ENCODE results near the gene ENOPH1.

DNA sequence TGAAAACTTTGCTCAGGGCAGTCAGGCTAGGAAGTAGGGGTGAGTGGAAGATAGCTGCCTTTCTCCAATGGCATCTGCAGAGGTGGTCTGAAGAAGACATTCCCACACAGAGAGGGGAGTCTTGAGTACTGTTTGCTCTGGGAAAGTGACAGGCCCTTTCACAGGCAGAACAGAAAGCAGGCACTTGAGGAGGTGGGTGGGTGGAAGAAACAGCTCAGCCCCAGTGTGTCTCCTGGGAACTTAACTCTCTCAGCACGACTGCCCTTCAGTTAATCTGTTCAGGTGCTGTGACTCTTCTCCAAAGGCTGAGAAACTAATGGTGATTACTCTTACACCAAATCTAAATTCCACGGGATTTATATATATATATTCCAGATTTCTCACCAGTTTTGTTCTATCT lies 28.3 kb downstream of the ENOPH1 start:
- TF ChIP-seq, protein P1, sequence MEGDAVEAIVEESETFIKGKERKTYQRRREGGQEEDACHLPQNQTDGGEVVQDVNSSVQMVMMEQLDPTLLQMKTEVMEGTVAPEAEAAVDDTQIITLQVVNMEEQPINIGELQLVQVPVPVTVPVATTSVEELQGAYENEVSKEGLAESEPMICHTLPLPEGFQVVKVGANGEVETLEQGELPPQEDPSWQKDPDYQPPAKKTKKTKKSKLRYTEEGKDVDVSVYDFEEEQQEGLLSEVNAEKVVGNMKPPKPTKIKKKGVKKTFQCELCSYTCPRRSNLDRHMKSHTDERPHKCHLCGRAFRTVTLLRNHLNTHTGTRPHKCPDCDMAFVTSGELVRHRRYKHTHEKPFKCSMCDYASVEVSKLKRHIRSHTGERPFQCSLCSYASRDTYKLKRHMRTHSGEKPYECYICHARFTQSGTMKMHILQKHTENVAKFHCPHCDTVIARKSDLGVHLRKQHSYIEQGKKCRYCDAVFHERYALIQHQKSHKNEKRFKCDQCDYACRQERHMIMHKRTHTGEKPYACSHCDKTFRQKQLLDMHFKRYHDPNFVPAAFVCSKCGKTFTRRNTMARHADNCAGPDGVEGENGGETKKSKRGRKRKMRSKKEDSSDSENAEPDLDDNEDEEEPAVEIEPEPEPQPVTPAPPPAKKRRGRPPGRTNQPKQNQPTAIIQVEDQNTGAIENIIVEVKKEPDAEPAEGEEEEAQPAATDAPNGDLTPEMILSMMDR (tag by site-specific recombination; IDR thresholded peaks at IDR 0.05): no peak
- TF ChIP-seq, protein P2, sequence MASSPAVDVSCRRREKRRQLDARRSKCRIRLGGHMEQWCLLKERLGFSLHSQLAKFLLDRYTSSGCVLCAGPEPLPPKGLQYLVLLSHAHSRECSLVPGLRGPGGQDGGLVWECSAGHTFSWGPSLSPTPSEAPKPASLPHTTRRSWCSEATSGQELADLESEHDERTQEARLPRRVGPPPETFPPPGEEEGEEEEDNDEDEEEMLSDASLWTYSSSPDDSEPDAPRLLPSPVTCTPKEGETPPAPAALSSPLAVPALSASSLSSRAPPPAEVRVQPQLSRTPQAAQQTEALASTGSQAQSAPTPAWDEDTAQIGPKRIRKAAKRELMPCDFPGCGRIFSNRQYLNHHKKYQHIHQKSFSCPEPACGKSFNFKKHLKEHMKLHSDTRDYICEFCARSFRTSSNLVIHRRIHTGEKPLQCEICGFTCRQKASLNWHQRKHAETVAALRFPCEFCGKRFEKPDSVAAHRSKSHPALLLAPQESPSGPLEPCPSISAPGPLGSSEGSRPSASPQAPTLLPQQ (tag by site-specific recombination; IDR thresholded peaks at IDR 0.05): no peak
- TF ChIP-seq, protein P3, sequence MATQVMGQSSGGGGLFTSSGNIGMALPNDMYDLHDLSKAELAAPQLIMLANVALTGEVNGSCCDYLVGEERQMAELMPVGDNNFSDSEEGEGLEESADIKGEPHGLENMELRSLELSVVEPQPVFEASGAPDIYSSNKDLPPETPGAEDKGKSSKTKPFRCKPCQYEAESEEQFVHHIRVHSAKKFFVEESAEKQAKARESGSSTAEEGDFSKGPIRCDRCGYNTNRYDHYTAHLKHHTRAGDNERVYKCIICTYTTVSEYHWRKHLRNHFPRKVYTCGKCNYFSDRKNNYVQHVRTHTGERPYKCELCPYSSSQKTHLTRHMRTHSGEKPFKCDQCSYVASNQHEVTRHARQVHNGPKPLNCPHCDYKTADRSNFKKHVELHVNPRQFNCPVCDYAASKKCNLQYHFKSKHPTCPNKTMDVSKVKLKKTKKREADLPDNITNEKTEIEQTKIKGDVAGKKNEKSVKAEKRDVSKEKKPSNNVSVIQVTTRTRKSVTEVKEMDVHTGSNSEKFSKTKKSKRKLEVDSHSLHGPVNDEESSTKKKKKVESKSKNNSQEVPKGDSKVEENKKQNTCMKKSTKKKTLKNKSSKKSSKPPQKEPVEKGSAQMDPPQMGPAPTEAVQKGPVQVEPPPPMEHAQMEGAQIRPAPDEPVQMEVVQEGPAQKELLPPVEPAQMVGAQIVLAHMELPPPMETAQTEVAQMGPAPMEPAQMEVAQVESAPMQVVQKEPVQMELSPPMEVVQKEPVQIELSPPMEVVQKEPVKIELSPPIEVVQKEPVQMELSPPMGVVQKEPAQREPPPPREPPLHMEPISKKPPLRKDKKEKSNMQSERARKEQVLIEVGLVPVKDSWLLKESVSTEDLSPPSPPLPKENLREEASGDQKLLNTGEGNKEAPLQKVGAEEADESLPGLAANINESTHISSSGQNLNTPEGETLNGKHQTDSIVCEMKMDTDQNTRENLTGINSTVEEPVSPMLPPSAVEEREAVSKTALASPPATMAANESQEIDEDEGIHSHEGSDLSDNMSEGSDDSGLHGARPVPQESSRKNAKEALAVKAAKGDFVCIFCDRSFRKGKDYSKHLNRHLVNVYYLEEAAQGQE (tag by site-specific recombination; IDR thresholded peaks at IDR 0.05): no peak
- TF ChIP-seq, protein P4, sequence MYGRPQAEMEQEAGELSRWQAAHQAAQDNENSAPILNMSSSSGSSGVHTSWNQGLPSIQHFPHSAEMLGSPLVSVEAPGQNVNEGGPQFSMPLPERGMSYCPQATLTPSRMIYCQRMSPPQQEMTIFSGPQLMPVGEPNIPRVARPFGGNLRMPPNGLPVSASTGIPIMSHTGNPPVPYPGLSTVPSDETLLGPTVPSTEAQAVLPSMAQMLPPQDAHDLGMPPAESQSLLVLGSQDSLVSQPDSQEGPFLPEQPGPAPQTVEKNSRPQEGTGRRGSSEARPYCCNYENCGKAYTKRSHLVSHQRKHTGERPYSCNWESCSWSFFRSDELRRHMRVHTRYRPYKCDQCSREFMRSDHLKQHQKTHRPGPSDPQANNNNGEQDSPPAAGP (tag by site-specific recombination; IDR thresholded peaks at IDR 0.05): no peak
- TF ChIP-seq ZNF624 (tag by site-specific recombination; IDR thresholded peaks at IDR 0.05): no peak
- TF ChIP-seq, protein P5, sequence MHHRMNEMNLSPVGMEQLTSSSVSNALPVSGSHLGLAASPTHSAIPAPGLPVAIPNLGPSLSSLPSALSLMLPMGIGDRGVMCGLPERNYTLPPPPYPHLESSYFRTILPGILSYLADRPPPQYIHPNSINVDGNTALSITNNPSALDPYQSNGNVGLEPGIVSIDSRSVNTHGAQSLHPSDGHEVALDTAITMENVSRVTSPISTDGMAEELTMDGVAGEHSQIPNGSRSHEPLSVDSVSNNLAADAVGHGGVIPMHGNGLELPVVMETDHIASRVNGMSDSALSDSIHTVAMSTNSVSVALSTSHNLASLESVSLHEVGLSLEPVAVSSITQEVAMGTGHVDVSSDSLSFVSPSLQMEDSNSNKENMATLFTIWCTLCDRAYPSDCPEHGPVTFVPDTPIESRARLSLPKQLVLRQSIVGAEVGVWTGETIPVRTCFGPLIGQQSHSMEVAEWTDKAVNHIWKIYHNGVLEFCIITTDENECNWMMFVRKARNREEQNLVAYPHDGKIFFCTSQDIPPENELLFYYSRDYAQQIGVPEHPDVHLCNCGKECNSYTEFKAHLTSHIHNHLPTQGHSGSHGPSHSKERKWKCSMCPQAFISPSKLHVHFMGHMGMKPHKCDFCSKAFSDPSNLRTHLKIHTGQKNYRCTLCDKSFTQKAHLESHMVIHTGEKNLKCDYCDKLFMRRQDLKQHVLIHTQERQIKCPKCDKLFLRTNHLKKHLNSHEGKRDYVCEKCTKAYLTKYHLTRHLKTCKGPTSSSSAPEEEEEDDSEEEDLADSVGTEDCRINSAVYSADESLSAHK (tag by site-specific recombination; IDR thresholded peaks at IDR 0.05): no peak
- no peak for TF ChIP-seq ZNF561 (tag by site-specific recombination; IDR thresholded peaks at IDR 0.05; ENCODE audit: borderline replicate concordance)

Data from HEK293 (cell line).